Glutamatergic neuron (in vitro differentiated cells): ENCODE measurements around the gene ATP2A2. TPM values are rescaled to one million over a fixed set of nuclear protein-coding genes. Genes with fewer than 3 reads are reported as not detected.

Source experiments
- DNase-seq: peaks from one replicate; pipeline ENCODE4 v3.0.0; 2022
- H3K27ac Mint-ChIP-seq: one replicate; pipeline ENCODE4 v1.8.0; 2020; ENCODE audit warnings: mild to moderate bottlenecking, mixed read lengths, inconsistent platforms; ENCODE audit not compliant: unreplicated experiment
- H3K27me3 Mint-ChIP-seq: one replicate; pipeline ENCODE4 v1.8.0; 2020; ENCODE audit warnings: mild to moderate bottlenecking, moderate library complexity, mixed read lengths, inconsistent platforms; ENCODE audit not compliant: unreplicated experiment
- H3K36me3 Mint-ChIP-seq: one replicate; pipeline ENCODE4 v1.8.0; 2020; ENCODE audit warnings: mild to moderate bottlenecking, mixed read lengths, inconsistent platforms; ENCODE audit not compliant: unreplicated experiment
- H3K4me1 Mint-ChIP-seq: one replicate; pipeline ENCODE4 v1.8.0; 2020; ENCODE audit warnings: mild to moderate bottlenecking, low read depth, mixed read lengths, inconsistent platforms; ENCODE audit not compliant: unreplicated experiment
- H3K4me3 Mint-ChIP-seq: one replicate; pipeline ENCODE4 v1.8.0; 2020; ENCODE audit warnings: mild to moderate bottlenecking, mixed read lengths, inconsistent platforms; ENCODE audit not compliant: unreplicated experiment
- H3K9me3 Mint-ChIP-seq: one replicate; pipeline ENCODE4 v1.8.0; 2020; ENCODE audit warnings: mild to moderate bottlenecking, moderate library complexity, mixed read lengths, inconsistent platforms; ENCODE audit not compliant: unreplicated experiment
- CTCF ChIP-seq: fragments of 200-600 bp; sonication (generic); IDR thresholded peaks from one replicate; pipeline ENCODE4 v1.5.0; 2021; ENCODE audit not compliant: partially characterized antibody, unreplicated experiment
- total RNA-seq: library from RNA; stranded (reverse); fragmentation: NEBNext Ultra II Directional; extraction: Animal tissue kit (Norgen Biotek cat#: 25700); gene quantifications from one replicate; pipeline ENCODE4 v1.2.1, GENCODE V29; 2021; ENCODE audit not compliant: unreplicated experiment

Gene ATP2A2
- total RNA-seq, 1 donor from 2014 or later = 269 TPM

GRCh38 chr12:110333201-110333600, 52.2 kb downstream of the ATP2A2 start:
- H3K36me3 Mint-ChIP-seq = peaks cover 8% of the 10 kb centered on the region
- H3K27ac Mint-ChIP-seq = no peak overlapping the region
- no peak for TF ChIP-seq CTCF
- peaks cover 5% of the 10 kb centered on the region for H3K27me3 Mint-ChIP-seq
- H3K4me3 Mint-ChIP-seq = no peak overlapping the region
- DNase-seq = no peak
- H3K4me1 Mint-ChIP-seq = peaks cover 17% of the 10 kb centered on the region
- H3K9me3 Mint-ChIP-seq = peaks cover 8% of the 10 kb centered on the region

- H3K36me3 Mint-ChIP-seq = peaks cover 15% of the 10 kb centered on the region
- no peak overlapping the region for H3K4me3 Mint-ChIP-seq
Observed at GRCh38 chr12:110335481-110336045, 54.5 kb downstream of the ATP2A2 start.

GRCh38 chr12:110337912-110338710, 57.1 kb downstream of the ATP2A2 start:
- no peak overlapping the region for H3K4me3 Mint-ChIP-seq
- peaks cover 36% of the 10 kb centered on the region for H3K4me1 Mint-ChIP-seq
- peaks cover 12% of the 10 kb centered on the region for H3K27me3 Mint-ChIP-seq
- DNase-seq = no peak
- H3K9me3 Mint-ChIP-seq = peaks cover 15% of the 10 kb centered on the region
- no peak overlapping the region for H3K27ac Mint-ChIP-seq
- H3K36me3 Mint-ChIP-seq = peaks cover 18% of the 10 kb centered on the region
- no peak for TF ChIP-seq CTCF

More at GRCh38 chr12:110335481-110336045, 54.5 kb downstream of the ATP2A2 start:
- Mint-ChIP-seq H3K27me3 (peaks cover 8% of the 10 kb centered on the region), H3K4me1 (peaks cover 26% of the 10 kb centered on the region), H3K27ac (no peak overlapping the region), H3K9me3 (peaks cover 12% of the 10 kb centered on the region)
- no peak for TF ChIP-seq CTCF
- no peak for DNase-seq

GRCh38 chr12:110338754-110339153, 57.7 kb downstream of the ATP2A2 start:
- H3K4me3 Mint-ChIP-seq = peak overlapping the region; percentile 8

More at GRCh38 chr12:110338754-110339153, 57.7 kb downstream of the ATP2A2 start:
- Mint-ChIP-seq H3K4me1 (peaks cover 38% of the 10 kb centered on the region), H3K9me3 (peaks cover 17% of the 10 kb centered on the region), H3K36me3 (peaks cover 18% of the 10 kb centered on the region), H3K27ac (peak overlapping the region; percentile 41), H3K27me3 (peaks cover 15% of the 10 kb centered on the region)
- TF ChIP-seq CTCF = peak; percentile 17
- no peak for DNase-seq
